ENCODE measurements around the gene DEDD2. TPM values are rescaled to one million over a fixed set of nuclear protein-coding genes. Genes with fewer than 3 reads are reported as not detected.

Gene DEDD2
- total and polyA plus RNA-seq, 2 donors (not counting 3 experiments of a cell fraction or from before 2014, with no cell fraction given): 19.5 to 34.8 TPM

DNA sequence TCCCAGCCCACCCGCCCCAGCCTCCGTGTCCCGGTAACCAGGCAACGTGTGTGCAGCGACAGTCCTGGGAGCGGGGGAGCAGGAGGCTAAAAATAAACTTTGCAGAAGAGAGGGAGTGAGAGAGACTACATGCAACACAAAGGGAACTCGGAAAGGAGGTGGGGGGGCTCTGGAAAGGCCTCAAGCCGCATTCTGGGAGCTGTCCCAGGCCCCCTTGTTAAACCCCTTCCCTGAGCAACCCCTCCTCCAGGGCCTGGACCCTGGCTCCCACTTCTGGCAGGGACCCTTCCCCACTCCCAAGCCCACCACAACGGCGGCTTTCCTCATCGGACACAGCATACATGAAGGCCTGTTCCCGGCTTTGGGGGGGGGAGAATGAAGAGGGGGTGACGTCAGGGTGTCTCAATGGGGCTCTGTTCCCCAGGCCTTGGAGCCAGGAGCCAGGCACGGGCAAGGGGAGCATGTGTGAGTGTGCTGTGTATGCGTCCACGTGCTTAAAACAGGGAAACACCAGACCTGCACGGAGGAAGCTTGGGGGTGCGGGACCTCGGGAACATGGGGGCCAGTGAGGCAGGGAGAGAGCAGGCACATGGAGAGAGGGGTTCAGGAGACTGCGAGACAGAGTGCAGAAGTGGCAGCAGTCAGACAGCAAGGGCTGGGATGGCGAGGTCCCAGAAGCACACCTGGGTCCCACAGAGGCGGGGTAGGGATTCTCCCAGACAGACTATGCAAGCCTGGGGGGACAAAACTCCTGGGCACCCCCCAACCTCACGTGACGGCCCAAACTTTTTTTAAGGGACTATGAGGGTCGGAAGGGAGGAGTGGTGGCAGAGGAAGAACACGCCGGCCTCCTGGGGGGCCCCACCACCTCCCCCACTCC, 35.1 kb upstream of the DEDD2 start:
- no peak overlapping the region for H2AFZ ChIP-seq (ENCODE audit: low read depth, low read length)
- BruUV-seq (replicated peaks): TSS peak; percentile 34
- no peaks in the 10 kb centered on the region for H3K9me3 ChIP-seq (replicated peaks; ENCODE audit: control insufficient read depth, insufficient read depth, low read length)
- no peaks in the 10 kb centered on the region for H3K27me3 ChIP-seq (ENCODE audit: control insufficient read depth in 2 of 2, insufficient read depth in 2 of 2, low read length in 2 of 2)
- TF ChIP-seq FOS (IDR thresholded peaks at IDR 0.05; ENCODE audit: borderline replicate concordance, insufficient read depth, low read length) (no peak), EZH2 (IDR thresholded peaks at IDR 0.05; ENCODE audit: borderline replicate concordance, low read depth, low read length, severe bottlenecking) (no peak), MYC (IDR thresholded peaks at IDR 0.05; ENCODE audit: low read depth, low read length) (no peak)
- TF ChIP-seq, protein P1, sequence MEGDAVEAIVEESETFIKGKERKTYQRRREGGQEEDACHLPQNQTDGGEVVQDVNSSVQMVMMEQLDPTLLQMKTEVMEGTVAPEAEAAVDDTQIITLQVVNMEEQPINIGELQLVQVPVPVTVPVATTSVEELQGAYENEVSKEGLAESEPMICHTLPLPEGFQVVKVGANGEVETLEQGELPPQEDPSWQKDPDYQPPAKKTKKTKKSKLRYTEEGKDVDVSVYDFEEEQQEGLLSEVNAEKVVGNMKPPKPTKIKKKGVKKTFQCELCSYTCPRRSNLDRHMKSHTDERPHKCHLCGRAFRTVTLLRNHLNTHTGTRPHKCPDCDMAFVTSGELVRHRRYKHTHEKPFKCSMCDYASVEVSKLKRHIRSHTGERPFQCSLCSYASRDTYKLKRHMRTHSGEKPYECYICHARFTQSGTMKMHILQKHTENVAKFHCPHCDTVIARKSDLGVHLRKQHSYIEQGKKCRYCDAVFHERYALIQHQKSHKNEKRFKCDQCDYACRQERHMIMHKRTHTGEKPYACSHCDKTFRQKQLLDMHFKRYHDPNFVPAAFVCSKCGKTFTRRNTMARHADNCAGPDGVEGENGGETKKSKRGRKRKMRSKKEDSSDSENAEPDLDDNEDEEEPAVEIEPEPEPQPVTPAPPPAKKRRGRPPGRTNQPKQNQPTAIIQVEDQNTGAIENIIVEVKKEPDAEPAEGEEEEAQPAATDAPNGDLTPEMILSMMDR (IDR thresholded peaks at IDR 0.05; ENCODE audit: extremely low read depth in 1 of 2, insufficient read depth in 1 of 2, low read depth in 1 of 2, low read length in 2 of 2): no peak
- H4K20me1 ChIP-seq (replicated peaks; ENCODE audit: control insufficient read depth, extremely low read depth, insufficient read depth, low read length): no peaks in the 10 kb centered on the region
- dilution Hi-C loops (cut with MboI; ENCODE audit: extremely low pct_ligation_motif_present, low sequenced_read_pairs) (no loop called here), intact Hi-C loops (cut with micrococcal nuclease) (loop anchor here (1.0 kb wide), 1 partner anchor 8 kb away; no protein-coding TSS in a partner anchor)
- H3K4me3 ChIP-seq (replicated peaks in 1 of 3; ENCODE audit: insufficient read depth in 1 of 3, low read depth in 1 of 3, low read length in 3 of 3): peak overlapping the region; percentile 63 to 94 (median 71)
- no peaks in the 10 kb centered on the region for H3K9me1 ChIP-seq (replicated peaks; ENCODE audit: control insufficient read depth, extremely low read depth, insufficient read depth, low read length)
- ChIA-PET POLR2A (no interaction called here), CTCF (interaction anchor here (1.9 to 11.8 kb wide), 3 partner anchors 27 to 44 kb away, joined by 5 to 365 read pairs (median 6); no protein-coding TSS in a partner anchor)
- no peak for DNase-seq (ENCODE audit: low read depth, low spot score)
- peak overlapping the region; percentile 57 for H3K4me2 ChIP-seq (ENCODE audit: insufficient read depth, low read length)
- peaks cover 7 to 22% of the 10 kb centered on the region in 2 experiments for H3K36me3 ChIP-seq (ENCODE audit: control insufficient read depth in 2 of 2, extremely low read depth in 1 of 2, insufficient read depth in 2 of 2, low read length in 2 of 2)
- H3K79me2 ChIP-seq (ENCODE audit: control insufficient read depth, insufficient read depth, low read length): peaks cover 53% of the 10 kb centered on the region
- H3K9ac ChIP-seq (replicated peaks; ENCODE audit: extremely low read depth, insufficient read depth, low read length): peak overlapping the region; percentile 60
- peak; percentile 35 for FAIRE-seq
- peak overlapping the region; percentile 64 for H3K27ac ChIP-seq (ENCODE audit: insufficient read depth, low read depth, low read length)
- peaks cover 34% of the 10 kb centered on the region for H3K4me1 ChIP-seq (ENCODE audit: control insufficient read depth, extremely low read depth, insufficient read depth, low read length)

All from endothelial cell of umbilical vein (primary cell).